Osteoblast (primary cell): ENCODE measurements around the gene MCC. TPM values are rescaled to one million over a fixed set of nuclear protein-coding genes. Genes with fewer than 3 reads are reported as not detected.

Experiments used
- DNase-seq: peaks from one replicate; pipeline ENCODE4 v3.0.0; 2011; ENCODE audit warnings: low spot score, mixed read lengths; ENCODE audit not compliant: insufficient read length; ENCODE audit errors: missing footprints
- H2AFZ ChIP-seq: 2 replicates; pipeline ENCODE4 v1.6.0; 2011; ENCODE audit warnings: mild to moderate bottlenecking, low read length
- H3K27ac ChIP-seq: 2 replicates; pipeline ENCODE4 v1.5.1; 2011; ENCODE audit warnings: mild to moderate bottlenecking, low read depth, low read length, moderate library complexity
- H3K27me3 ChIP-seq: 2 replicates; pipeline ENCODE4 v1.6.0; 2012; ENCODE audit warnings: mild to moderate bottlenecking, control low read depth, inconsistent platforms, low read length, moderate library complexity; ENCODE audit not compliant: insufficient read depth
- H3K36me3 ChIP-seq: 2 replicates; pipeline ENCODE4 v1.5.1; 2011; ENCODE audit warnings: mild to moderate bottlenecking, low read length, control low read depth, moderate library complexity; ENCODE audit not compliant: insufficient read depth
- H3K4me1 ChIP-seq: 2 replicates; pipeline ENCODE4 v1.5.1; 2011; ENCODE audit warnings: mild to moderate bottlenecking, low read length, control low read depth, moderate library complexity; ENCODE audit not compliant: insufficient read depth
- H3K4me2 ChIP-seq: 2 replicates; pipeline ENCODE4 v1.6.0; 2011; ENCODE audit warnings: mild to moderate bottlenecking, low read length; ENCODE audit not compliant: insufficient read depth
- H3K4me3 ChIP-seq: fragments of 200-600 bp; sonication (generic); 3 replicates; pipeline ENCODE4 v1.5.1; 2012; ENCODE audit warnings: mild to moderate bottlenecking, low read length, inconsistent platforms; ENCODE audit not compliant: insufficient read depth
- H3K79me2 ChIP-seq: 2 replicates; pipeline ENCODE4 v1.6.0; 2012; ENCODE audit warnings: mild to moderate bottlenecking, low read length, control low read depth, inconsistent platforms; ENCODE audit not compliant: insufficient read depth
- H3K9me3 ChIP-seq: 2 replicates; pipeline ENCODE4 v1.5.1; 2011; ENCODE audit warnings: low read depth, low read length, control low read depth
- H4K20me1 ChIP-seq: 2 replicates; pipeline ENCODE4 v1.6.0; 2012; ENCODE audit warnings: mild to moderate bottlenecking, low read length, control low read depth; ENCODE audit not compliant: insufficient read depth
- total RNA-seq: library from RNA; depleted of rRNA; stranded (reverse); fragments of >200 nt; gene quantifications from 2 replicates; pipeline ENCODE4 v1.2.3, GENCODE V29; 2012
- TF ChIP-seq, protein P1 (sequence below): IDR thresholded peaks from 2 replicates; pipeline ENCODE4 v1.5.1; 2011; ENCODE audit warnings: mild to moderate bottlenecking, low read depth, low read length, moderate library complexity; ENCODE audit errors: extremely low read depth

Gene MCC
- total RNA-seq, 1 donor, result 45.6 TPM

DNA sequence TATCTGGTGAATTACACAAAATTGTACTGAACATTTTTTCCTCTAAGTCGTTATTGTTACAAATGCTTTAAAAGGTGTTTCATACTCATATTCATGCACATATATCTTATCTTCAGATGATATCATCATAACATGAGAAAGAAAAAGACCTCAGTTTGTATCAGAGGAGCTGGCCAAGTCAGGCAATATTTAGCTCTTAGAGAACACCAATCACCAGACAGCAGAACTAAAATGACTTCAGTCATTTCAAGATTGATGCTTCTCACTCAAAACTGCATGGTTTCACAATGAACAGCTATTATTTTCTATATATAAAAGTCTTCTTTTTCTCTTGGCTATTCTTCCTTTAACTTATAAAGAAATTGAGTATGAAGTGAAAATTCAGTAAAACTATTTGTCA lies 98.0 kb downstream of the MCC start:
- no peak overlapping the region for H3K4me3 ChIP-seq
- no peak overlapping the region for H3K27ac ChIP-seq
- no peak overlapping the region for H2AFZ ChIP-seq
- no peaks in the 10 kb centered on the region for H3K9me3 ChIP-seq
- no peaks in the 10 kb centered on the region for H3K36me3 ChIP-seq
- no peaks in the 10 kb centered on the region for H3K79me2 ChIP-seq
- H3K27me3 ChIP-seq, result peaks cover 10% of the 10 kb centered on the region
- no peaks in the 10 kb centered on the region for H4K20me1 ChIP-seq
- H3K4me2 ChIP-seq, result no peak overlapping the region
- TF ChIP-seq, protein P1, sequence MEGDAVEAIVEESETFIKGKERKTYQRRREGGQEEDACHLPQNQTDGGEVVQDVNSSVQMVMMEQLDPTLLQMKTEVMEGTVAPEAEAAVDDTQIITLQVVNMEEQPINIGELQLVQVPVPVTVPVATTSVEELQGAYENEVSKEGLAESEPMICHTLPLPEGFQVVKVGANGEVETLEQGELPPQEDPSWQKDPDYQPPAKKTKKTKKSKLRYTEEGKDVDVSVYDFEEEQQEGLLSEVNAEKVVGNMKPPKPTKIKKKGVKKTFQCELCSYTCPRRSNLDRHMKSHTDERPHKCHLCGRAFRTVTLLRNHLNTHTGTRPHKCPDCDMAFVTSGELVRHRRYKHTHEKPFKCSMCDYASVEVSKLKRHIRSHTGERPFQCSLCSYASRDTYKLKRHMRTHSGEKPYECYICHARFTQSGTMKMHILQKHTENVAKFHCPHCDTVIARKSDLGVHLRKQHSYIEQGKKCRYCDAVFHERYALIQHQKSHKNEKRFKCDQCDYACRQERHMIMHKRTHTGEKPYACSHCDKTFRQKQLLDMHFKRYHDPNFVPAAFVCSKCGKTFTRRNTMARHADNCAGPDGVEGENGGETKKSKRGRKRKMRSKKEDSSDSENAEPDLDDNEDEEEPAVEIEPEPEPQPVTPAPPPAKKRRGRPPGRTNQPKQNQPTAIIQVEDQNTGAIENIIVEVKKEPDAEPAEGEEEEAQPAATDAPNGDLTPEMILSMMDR, result no peak
- no peaks in the 10 kb centered on the region for H3K4me1 ChIP-seq
- DNase-seq, result peak; percentile 65

GRCh38 chr5:113389116-113389515 lies 99.1 kb downstream of the MCC start:
- TF ChIP-seq, protein P1, result no peak
- DNase-seq, result no peak
- no peak overlapping the region for H3K4me3 ChIP-seq
- H3K27ac ChIP-seq, result no peak overlapping the region
- H3K36me3 ChIP-seq, result no peaks in the 10 kb centered on the region
- no peak overlapping the region for H2AFZ ChIP-seq
- H3K9me3 ChIP-seq, result no peaks in the 10 kb centered on the region
- no peak overlapping the region for H3K4me2 ChIP-seq
- H3K4me1 ChIP-seq, result no peaks in the 10 kb centered on the region
- H3K79me2 ChIP-seq, result no peaks in the 10 kb centered on the region
- no peaks in the 10 kb centered on the region for H4K20me1 ChIP-seq
- peaks cover 10% of the 10 kb centered on the region for H3K27me3 ChIP-seq

- DNase-seq, result no peak
These were observed 100.4 kb downstream of the MCC start for GRCh38 chr5:113387844-113388243.

DNA sequence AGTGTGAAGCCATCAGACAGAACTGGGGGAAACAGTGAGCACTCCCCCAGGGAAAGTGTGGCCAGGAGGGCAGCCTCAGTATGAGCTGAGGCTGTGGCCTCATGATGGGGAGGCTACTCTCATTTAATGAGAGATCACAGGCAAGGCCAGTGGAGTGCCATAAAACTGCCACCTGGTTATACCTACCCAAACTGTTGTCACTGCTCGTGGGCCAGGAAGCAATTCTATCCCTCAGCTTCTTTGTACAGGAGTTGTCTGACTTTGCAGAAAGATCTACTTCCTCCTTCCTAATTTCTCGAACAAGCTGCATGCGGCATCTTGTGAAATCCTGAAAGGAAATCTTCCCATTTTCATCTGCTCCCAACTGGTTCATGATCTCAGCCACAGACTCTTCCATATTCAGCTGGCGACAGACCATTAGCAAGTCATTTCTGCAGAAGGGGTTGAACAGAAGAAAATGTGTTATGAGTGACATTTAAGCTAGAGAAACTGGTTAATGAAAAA lies 103.4 kb downstream of the MCC start:
- no peak for DNase-seq
- H4K20me1 ChIP-seq, result no peaks in the 10 kb centered on the region
- no peaks in the 10 kb centered on the region for H3K79me2 ChIP-seq
- H2AFZ ChIP-seq, result no peak overlapping the region
- no peak overlapping the region for H3K4me3 ChIP-seq
- H3K4me1 ChIP-seq, result peaks cover 7% of the 10 kb centered on the region
- TF ChIP-seq, protein P1, result no peak
- no peaks in the 10 kb centered on the region for H3K9me3 ChIP-seq
- no peaks in the 10 kb centered on the region for H3K36me3 ChIP-seq
- no peak overlapping the region for H3K27ac ChIP-seq
- no peaks in the 10 kb centered on the region for H3K27me3 ChIP-seq
- H3K4me2 ChIP-seq, result no peak overlapping the region

More at GRCh38 chr5:113387844-113388243, 100.4 kb downstream of the MCC start:
- TF ChIP-seq, protein P1, result no peak
- no peak overlapping the region for H2AFZ ChIP-seq
- H3K79me2 ChIP-seq, result no peaks in the 10 kb centered on the region
- H3K4me3 ChIP-seq, result no peak overlapping the region
- no peaks in the 10 kb centered on the region for H3K36me3 ChIP-seq
- no peaks in the 10 kb centered on the region for H3K4me1 ChIP-seq
- H3K27me3 ChIP-seq, result peaks cover 10% of the 10 kb centered on the region
- no peak overlapping the region for H3K4me2 ChIP-seq
- H3K9me3 ChIP-seq, result no peaks in the 10 kb centered on the region
- H4K20me1 ChIP-seq, result no peaks in the 10 kb centered on the region
- H3K27ac ChIP-seq, result no peak overlapping the region
